ENCODE measurements around the gene RASL10B.
"Not testable (repeated sequence)": the region's sequence is repeated elsewhere in the genome, so short reads cannot be mapped to it uniquely, and the experiment has no call there.

Gene RASL10B

GRCh38 chr17:35695613-35696012, 35.8 kb upstream of the RASL10B start:
- no peak overlapping the region for H3K4me3 ChIP-seq (ENCODE audit: low read depth, low read length)
- in situ Hi-C loops (cut with HindIII; ENCODE audit: low sequenced_read_pairs), result no loop called here
- no peak for TF ChIP-seq CTCF (IDR thresholded peaks at IDR 0.05; ENCODE audit: low read depth, low read length, missing control alignments)
- no peak for DNase-seq (ENCODE audit: low read depth)

DNA sequence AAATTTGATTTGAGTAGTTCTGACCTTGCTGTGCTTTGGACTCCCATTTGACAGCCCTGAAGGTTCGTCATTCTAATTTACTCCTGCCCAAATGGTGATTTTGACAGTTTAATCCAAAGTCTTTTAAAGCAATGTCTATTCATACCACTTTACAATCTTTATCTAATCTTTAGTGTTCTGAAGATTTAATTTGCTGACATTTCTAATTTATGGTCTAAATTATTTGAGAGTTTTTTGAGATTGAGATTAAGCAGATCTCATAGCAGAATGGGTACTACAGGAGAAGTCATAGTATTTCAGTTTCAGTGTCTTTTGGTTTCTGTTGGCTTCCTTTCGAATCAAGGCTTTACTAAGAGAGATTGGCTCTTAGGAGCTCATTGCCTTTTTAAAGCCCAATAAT, 32.6 kb upstream of the RASL10B start:
- no peak for TF ChIP-seq CTCF (IDR thresholded peaks at IDR 0.05; ENCODE audit: low read depth, low read length, missing control alignments)

GRCh38 chr17:35700150-35700549, 31.3 kb upstream of the RASL10B start:
- in situ Hi-C loops (cut with HindIII; ENCODE audit: low sequenced_read_pairs), result no loop called here
- H3K4me3 ChIP-seq (ENCODE audit: low read depth, low read length), result no peak overlapping the region
- no peak for TF ChIP-seq CTCF (IDR thresholded peaks at IDR 0.05; ENCODE audit: low read depth, low read length, missing control alignments)
- no peak for DNase-seq (ENCODE audit: low read depth)

More for the DNA sequence above, 32.6 kb upstream of the RASL10B start:
- no peak overlapping the region for H3K4me3 ChIP-seq (ENCODE audit: low read depth, low read length)
- DNase-seq (ENCODE audit: low read depth), result no peak
- in situ Hi-C loops (cut with HindIII; ENCODE audit: low sequenced_read_pairs), result no loop called here

DNA sequence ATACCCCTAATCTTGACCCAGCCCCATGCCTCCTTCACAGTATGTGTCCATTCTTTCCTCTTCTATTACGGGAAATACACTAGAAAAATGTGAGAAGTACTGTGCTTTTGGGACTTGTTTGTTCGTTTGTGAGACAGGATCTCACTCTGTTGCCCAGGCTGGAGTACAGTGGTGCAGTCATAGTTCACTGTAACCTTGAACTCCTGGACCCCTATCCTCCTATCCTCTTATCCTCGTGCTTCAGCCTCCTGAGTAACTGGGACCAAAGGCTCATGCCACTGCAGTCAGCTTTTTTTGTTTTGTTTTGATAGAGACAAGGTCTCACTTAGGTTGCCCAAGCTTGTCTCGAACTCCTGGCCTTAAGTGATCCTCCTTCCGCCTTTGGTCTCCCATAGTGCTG, 29.9 kb upstream of the RASL10B start:
- no peak for TF ChIP-seq CTCF (IDR thresholded peaks at IDR 0.05; ENCODE audit: low read depth, low read length, missing control alignments)
- DNase-seq (ENCODE audit: low read depth), result no peak
- H3K4me3 ChIP-seq (ENCODE audit: low read depth, low read length), result no peak overlapping the region
- in situ Hi-C loops (cut with HindIII; ENCODE audit: low sequenced_read_pairs), result no loop called here

- DNase-seq (ENCODE audit: low read depth); in situ Hi-C loops (cut with HindIII; ENCODE audit: low sequenced_read_pairs); H3K4me3 ChIP-seq (ENCODE audit: low read depth, low read length): not testable (repeated sequence)
Observed at GRCh38 chr17:35703308-35703707, 28.1 kb upstream of the RASL10B start.

- TF ChIP-seq CTCF (IDR thresholded peaks at IDR 0.05; ENCODE audit: low read depth, low read length, missing control alignments), result no peak
- in situ Hi-C loops (cut with HindIII; ENCODE audit: low sequenced_read_pairs), result no loop called here
- no peak for DNase-seq (ENCODE audit: low read depth)
- H3K4me3 ChIP-seq (ENCODE audit: low read depth, low read length), result no peak overlapping the region
Observed at GRCh38 chr17:35705230-35705629, 26.2 kb upstream of the RASL10B start.

DNA sequence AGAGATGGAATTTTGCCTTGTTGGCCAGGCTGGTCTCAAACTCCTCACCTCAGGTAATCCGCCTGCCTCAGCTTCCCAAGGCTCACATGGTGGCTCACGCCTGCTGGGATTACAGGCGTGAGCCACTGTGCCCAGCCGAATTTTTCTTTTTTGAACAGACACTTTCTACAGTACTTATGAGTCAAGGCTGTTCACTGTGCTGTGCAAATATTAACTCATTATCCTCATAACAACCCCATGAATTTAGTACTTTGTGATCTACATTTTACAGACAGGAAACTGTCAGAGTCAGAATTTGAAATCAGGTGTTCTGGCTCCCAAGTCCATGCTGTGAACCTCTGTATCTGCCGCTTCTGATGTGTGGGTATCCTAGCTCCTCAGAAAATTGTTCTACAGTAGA, 25.7 kb upstream of the RASL10B start:
- no peak for DNase-seq (ENCODE audit: low read depth)
- H3K4me3 ChIP-seq (ENCODE audit: low read depth, low read length), result no peak overlapping the region
- TF ChIP-seq CTCF (IDR thresholded peaks at IDR 0.05; ENCODE audit: low read depth, low read length, missing control alignments), result no peak
- in situ Hi-C loops (cut with HindIII; ENCODE audit: low sequenced_read_pairs), result no loop called here
